Keratinocyte (primary cell): Measurements from ENCODE around the gene KCNN1. TPM values are rescaled to one million over a fixed set of nuclear protein-coding genes. Genes with fewer than 3 reads are reported as not detected.

Experiments
- DNase-seq: peaks from one replicate; pipeline ENCODE4 v3.0.0-alpha.2; 2011; ENCODE audit warnings: low read depth, missing footprints, low spot score
- FAIRE-seq: peaks from 2 replicates; lab custom pipeline; 2011; peaks lifted over from hg19 to GRCh38; lab: Jason Lieb, UNC
- H2AFZ ChIP-seq: 2 replicates; pipeline ENCODE4 v1.6.0; 2012; ENCODE audit warnings: low read length, control low read depth, inconsistent platforms; ENCODE audit not compliant: control insufficient read depth
- H3K27ac ChIP-seq: 2 replicates; pipeline ENCODE4 v1.5.1; 2011; ENCODE audit warnings: low read length; ENCODE audit not compliant: control insufficient read depth, insufficient read depth
- H3K27me3 ChIP-seq: 3 replicates; pipeline ENCODE4 v1.6.0; 2011; ENCODE audit warnings: low read length; ENCODE audit not compliant: control insufficient read depth, insufficient read depth; ENCODE audit errors: extremely low read depth
- H3K36me3 ChIP-seq, 2 experiments: 2 replicates in 1 of 2; 3 replicates in 1 of 2; pipeline ENCODE4 v1.5.1; 2011; ENCODE audit warnings: low read length in 2 of 2, mild to moderate bottlenecking in 1 of 2; ENCODE audit not compliant: control insufficient read depth in 2 of 2, insufficient read depth in 2 of 2; ENCODE audit errors: extremely low read depth in 1 of 2
- H3K4me1 ChIP-seq: 3 replicates; pipeline ENCODE4 v1.5.1; 2011; ENCODE audit warnings: low read length; ENCODE audit not compliant: control insufficient read depth, insufficient read depth; ENCODE audit errors: extremely low read depth
- H3K4me2 ChIP-seq: 3 replicates; pipeline ENCODE4 v1.6.0; 2011; ENCODE audit warnings: low read depth, low read length; ENCODE audit not compliant: control insufficient read depth, insufficient read depth; ENCODE audit errors: extremely low read depth
- H3K4me3 ChIP-seq, 3 experiments: fragments of 200-600 bp in 1 of 3; sonication (generic) in 1 of 3; 2 replicates in 2 of 3; 3 replicates in 1 of 3; pipeline ENCODE4 v1.5.1; 2011 to 2016; ENCODE audit warnings: low read length in 3 of 3, mild to moderate bottlenecking in 3 of 3, control low read depth in 2 of 3, inconsistent platforms in 1 of 3, low read depth in 1 of 3, mixed read lengths in 1 of 3, mixed run types in 1 of 3, moderate library complexity in 1 of 3; ENCODE audit not compliant: control insufficient read depth in 2 of 3, insufficient read depth in 2 of 3; ENCODE audit errors: extremely low read depth in 1 of 3
- H3K79me2 ChIP-seq: 2 replicates; pipeline ENCODE4 v1.6.0; 2012; ENCODE audit warnings: low read length; ENCODE audit not compliant: control insufficient read depth, insufficient read depth
- H3K9ac ChIP-seq: 3 replicates; pipeline ENCODE4 v1.6.0; 2011; ENCODE audit warnings: low read length; ENCODE audit not compliant: control insufficient read depth, insufficient read depth; ENCODE audit errors: extremely low read depth
- H3K9me1 ChIP-seq: 3 replicates; pipeline ENCODE4 v1.6.0; 2011; ENCODE audit warnings: low read length; ENCODE audit not compliant: control insufficient read depth, insufficient read depth; ENCODE audit errors: extremely low read depth
- H3K9me3 ChIP-seq: 2 replicates; pipeline ENCODE4 v1.5.1; 2012; ENCODE audit warnings: low read depth, low read length; ENCODE audit not compliant: control insufficient read depth
- H4K20me1 ChIP-seq: 3 replicates; pipeline ENCODE4 v1.6.0; 2011; ENCODE audit warnings: low read length; ENCODE audit not compliant: control insufficient read depth, insufficient read depth; ENCODE audit errors: extremely low read depth
- EZH2 ChIP-seq: IDR thresholded peaks from one replicate; pipeline ENCODE4 v1.6.1; 2012; ENCODE audit warnings: inconsistent platforms, mild to moderate bottlenecking, low read length, moderate library complexity
- dilution Hi-C: fragments of 300-500 bp; cut with MboI; formaldehyde crosslinking; loops from one replicate; pipeline ENCODE4 v1.7.0; 2020; ENCODE audit warnings: low sequenced_read_pairs; ENCODE audit not compliant: extremely low pct_ligation_motif_present
- polyA plus RNA-seq, 5 experiments: library from polyadenylated mRNA; depleted of rRNA in 3 of 5; stranded (reverse) in 3 of 5; stranded (forward) in 1 of 5; unstranded in 1 of 5; fragments of >200 nt; gene quantifications; 1 replicate in 1 of 5; 2 replicates in 3 of 5; 3 replicates in 1 of 5; pipeline versions ENCODE4 v1.2.1 to v1.2.3, GENCODE V29; 2011 to 2012; ENCODE audit warnings: missing spikeins in 2 of 5, low read depth in 1 of 5, low replicate concordance in 1 of 5
- TF ChIP-seq, protein P1 (sequence below), 3 experiments: IDR thresholded peaks in 1 of 3; conservative IDR thresholded peaks in 1 of 3; optimal IDR thresholded peaks in 1 of 3; 2 replicates in 2 of 3; 3 replicates in 1 of 3; pipeline versions ENCODE3 to v1.5.1; 2011; ENCODE audit warnings: low read length in 3 of 3, mild to moderate bottlenecking in 3 of 3, moderate library complexity in 2 of 3, control low read depth in 1 of 3, inconsistent platforms in 1 of 3; ENCODE audit not compliant: insufficient read depth in 2 of 3; ENCODE audit errors: extremely low read depth in 1 of 3

KCNN1 gene
- polyA plus RNA-seq, 1 donor (not counting 4 experiments of a cell fraction or from before 2014, with no cell fraction given): not detected

- Histone ChIP-seq H3K9ac (no peak overlapping the region), H3K4me2 (no peak overlapping the region), H3K9me3 (no peaks in the 10 kb centered on the region), H3K36me3 (no peaks in the 10 kb centered on the region), H4K20me1 (no peaks in the 10 kb centered on the region), H3K9me1 (no peaks in the 10 kb centered on the region), H3K4me1 (peaks cover 15% of the 10 kb centered on the region), H3K27ac (no peak overlapping the region), H3K27me3 (peaks cover 64% of the 10 kb centered on the region), H2AFZ (no peak overlapping the region), H3K4me3 (no peak overlapping the region), H3K79me2 (no peaks in the 10 kb centered on the region)
- DNase-seq (no peak), FAIRE-seq (no peak)
- no peak for TF ChIP-seq EZH2
- TF ChIP-seq, protein P1, sequence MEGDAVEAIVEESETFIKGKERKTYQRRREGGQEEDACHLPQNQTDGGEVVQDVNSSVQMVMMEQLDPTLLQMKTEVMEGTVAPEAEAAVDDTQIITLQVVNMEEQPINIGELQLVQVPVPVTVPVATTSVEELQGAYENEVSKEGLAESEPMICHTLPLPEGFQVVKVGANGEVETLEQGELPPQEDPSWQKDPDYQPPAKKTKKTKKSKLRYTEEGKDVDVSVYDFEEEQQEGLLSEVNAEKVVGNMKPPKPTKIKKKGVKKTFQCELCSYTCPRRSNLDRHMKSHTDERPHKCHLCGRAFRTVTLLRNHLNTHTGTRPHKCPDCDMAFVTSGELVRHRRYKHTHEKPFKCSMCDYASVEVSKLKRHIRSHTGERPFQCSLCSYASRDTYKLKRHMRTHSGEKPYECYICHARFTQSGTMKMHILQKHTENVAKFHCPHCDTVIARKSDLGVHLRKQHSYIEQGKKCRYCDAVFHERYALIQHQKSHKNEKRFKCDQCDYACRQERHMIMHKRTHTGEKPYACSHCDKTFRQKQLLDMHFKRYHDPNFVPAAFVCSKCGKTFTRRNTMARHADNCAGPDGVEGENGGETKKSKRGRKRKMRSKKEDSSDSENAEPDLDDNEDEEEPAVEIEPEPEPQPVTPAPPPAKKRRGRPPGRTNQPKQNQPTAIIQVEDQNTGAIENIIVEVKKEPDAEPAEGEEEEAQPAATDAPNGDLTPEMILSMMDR (optimal IDR thresholded peaks at IDR 0.05 in 1 of 3, IDR thresholded peaks at IDR 0.05 in 1 of 3, conservative IDR thresholded peaks at IDR 0.05 in 1 of 3; ENCODE audit: extremely low read depth in 1 of 3, insufficient read depth in 2 of 3, low read length in 3 of 3): no peak
- dilution Hi-C loops: no loop called here
Observed at GRCh38 chr19:17953316-17953801, 13.5 kb upstream of the KCNN1 start.

DNA sequence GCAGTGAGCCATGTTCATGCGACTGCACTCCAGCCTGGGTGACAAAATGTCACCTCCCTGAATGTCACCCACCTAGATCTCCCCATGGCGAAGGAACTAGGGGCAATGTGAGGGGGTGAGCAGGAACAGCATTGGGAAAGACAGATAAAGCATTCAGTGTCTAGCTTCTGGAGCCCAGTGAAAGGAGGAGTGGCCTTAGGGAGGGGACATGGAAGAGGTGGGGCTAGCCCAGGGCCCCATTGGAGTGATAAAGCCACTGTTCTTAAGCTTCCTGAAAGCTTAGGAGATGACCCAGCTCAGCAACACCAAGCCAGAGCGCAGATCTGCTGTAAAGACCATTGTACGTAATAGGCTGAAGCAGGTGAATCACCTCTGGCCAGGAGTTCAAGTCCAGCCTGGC is 13.0 kb upstream of the KCNN1 start:
- Histone ChIP-seq H3K9me1 (no peaks in the 10 kb centered on the region), H2AFZ (no peak overlapping the region), H3K9me3 (no peaks in the 10 kb centered on the region), H3K27me3 (peaks cover 60% of the 10 kb centered on the region), H3K9ac (no peak overlapping the region), H3K4me2 (no peak overlapping the region), H3K27ac (no peak overlapping the region), H4K20me1 (no peaks in the 10 kb centered on the region), H3K4me3 (no peak overlapping the region), H3K36me3 (no peaks in the 10 kb centered on the region), H3K4me1 (peaks cover 12% of the 10 kb centered on the region), H3K79me2 (no peaks in the 10 kb centered on the region)
- no peak for FAIRE-seq
- TF ChIP-seq, protein P1 (optimal IDR thresholded peaks at IDR 0.05 in 1 of 3, IDR thresholded peaks at IDR 0.05 in 1 of 3, conservative IDR thresholded peaks at IDR 0.05 in 1 of 3; ENCODE audit: extremely low read depth in 1 of 3, insufficient read depth in 2 of 3, low read length in 3 of 3): no peak
- no peak for TF ChIP-seq EZH2
- no peak for DNase-seq
- dilution Hi-C loops: no loop called here
